Smooth muscle cell (in vitro differentiated cells): ENCODE measurements around the gene ADAMTSL1. TPM values are rescaled to one million over a fixed set of nuclear protein-coding genes. Genes with fewer than 3 reads are reported as not detected.

Experiments used
- DNase-seq: peaks from one replicate; lab custom pipeline; 2025; ENCODE audit not compliant: unreplicated experiment; lab: John Stamatoyannopoulos, UW
- H2AFZ ChIP-seq: fragments of 200-600 bp; sonication (generic); 2 replicates; pipeline ENCODE4 v1.6.0; 2016; ENCODE audit warnings: antibody characterized with exemption, low read depth, mild to moderate bottlenecking
- H3F3A ChIP-seq: fragments of 200-600 bp; sonication (generic); 2 replicates; pipeline ENCODE4 v1.6.0; 2017; ENCODE audit warnings: antibody characterized with exemption, low read depth
- H3K27ac ChIP-seq: fragments of 200-600 bp; sonication (generic); 2 replicates; pipeline ENCODE4 v1.5.1; 2016; ENCODE audit warnings: low read depth, mild to moderate bottlenecking
- H3K27me3 ChIP-seq: fragments of 200-600 bp; sonication (generic); 2 replicates; pipeline ENCODE4 v1.6.1; 2016; ENCODE audit warnings: low read depth, mild to moderate bottlenecking
- H3K36me3 ChIP-seq: fragments of 200-600 bp; sonication (generic); 2 replicates; pipeline ENCODE4 v1.5.1; 2016; ENCODE audit warnings: low read depth
- H3K4me1 ChIP-seq: fragments of 200-600 bp; sonication (generic); 2 replicates; pipeline ENCODE4 v1.5.1; 2016; ENCODE audit warnings: low read depth
- H3K4me2 ChIP-seq: fragments of 200-600 bp; sonication (generic); 2 replicates; pipeline ENCODE4 v1.6.0; 2016; ENCODE audit warnings: mild to moderate bottlenecking
- H3K4me3 ChIP-seq: fragments of 200-600 bp; sonication (generic); 2 replicates; pipeline ENCODE4 v1.5.1; 2016; ENCODE audit warnings: mild to moderate bottlenecking
- H3K79me2 ChIP-seq: fragments of 200-600 bp; sonication (generic); 2 replicates; pipeline ENCODE4 v1.6.0; 2016; ENCODE audit warnings: low read depth, mild to moderate bottlenecking
- H3K9ac ChIP-seq: fragments of 200-600 bp; sonication (generic); 2 replicates; pipeline ENCODE4 v1.6.0; 2016; ENCODE audit warnings: low read depth
- H3K9me3 ChIP-seq: fragments of 200-600 bp; sonication (generic); replicated peaks from 2 replicates; pipeline ENCODE4 v1.5.1; 2016; ENCODE audit warnings: low read depth
- H4K20me1 ChIP-seq: fragments of 200-600 bp; sonication (generic); 2 replicates; pipeline ENCODE4 v1.6.0; 2016; ENCODE audit warnings: low read depth
- CTCF ChIP-seq: fragments of 200-600 bp; sonication (generic); IDR thresholded peaks from 2 replicates; pipeline ENCODE4 v1.5.1; 2017; ENCODE audit warnings: borderline replicate concordance, mild to moderate bottlenecking, antibody characterized with exemption; ENCODE audit not compliant: insufficient read depth, poor library complexity, severe bottlenecking
- WGBS: methylation state at CpG from one replicate; pipeline ENCODE4 v1.1.7; 2016; ENCODE audit warnings: low lambda C conversion rate; 5-methylcytosine and 5-hydroxymethylcytosine counted together
- polyA plus RNA-seq: library from polyadenylated mRNA; unstranded; fragments of >200 nt; fragmentation: Nextera tagmentation; extraction: Ambion mirVana; gene quantifications from 2 replicates; pipeline ENCODE4 v1.2.1, GENCODE V29; 2016
- total RNA-seq: library from RNA; depleted of rRNA; stranded (reverse); fragments of >200 nt; gene quantifications from 2 replicates; pipeline ENCODE4 v1.2.3, GENCODE V29; 2014

Gene ADAMTSL1
- total and polyA plus RNA-seq, 2 experiments from 2014 or later, result 4.3 to 4.4 TPM

GRCh38 chr9:18596920-18597319, 123.0 kb downstream of the ADAMTSL1 start:
- WGBS, result 47% methylated on average over 1 of the region's 1 CpG
- no peaks in the 10 kb centered on the region for H4K20me1 ChIP-seq
- no peak overlapping the region for H2AFZ ChIP-seq
- no peaks in the 10 kb centered on the region for H3K4me1 ChIP-seq
- no peaks in the 10 kb centered on the region for H3F3A ChIP-seq
- no peak overlapping the region for H3K4me3 ChIP-seq
- H3K27me3 ChIP-seq, result no peaks in the 10 kb centered on the region
- TF ChIP-seq CTCF, result no peak
- H3K4me2 ChIP-seq, result no peak overlapping the region
- no peak overlapping the region for H3K9ac ChIP-seq
- H3K9me3 ChIP-seq, result no peaks in the 10 kb centered on the region
- H3K27ac ChIP-seq, result no peak overlapping the region
- no peak for DNase-seq
- no peaks in the 10 kb centered on the region for H3K36me3 ChIP-seq
- H3K79me2 ChIP-seq, result no peaks in the 10 kb centered on the region

- H3K27me3 ChIP-seq, result no peaks in the 10 kb centered on the region
- H3K36me3 ChIP-seq, result no peaks in the 10 kb centered on the region
- no peaks in the 10 kb centered on the region for H3K4me1 ChIP-seq
- H3K9me3 ChIP-seq, result no peaks in the 10 kb centered on the region
- H3K79me2 ChIP-seq, result no peaks in the 10 kb centered on the region
- H4K20me1 ChIP-seq, result no peaks in the 10 kb centered on the region
- H3K27ac ChIP-seq, result no peak overlapping the region
- H3F3A ChIP-seq, result no peaks in the 10 kb centered on the region
- no peak overlapping the region for H3K9ac ChIP-seq
- TF ChIP-seq CTCF, result no peak
- DNase-seq, result no peak
- 86% methylated on average over 1 of the region's 1 CpG for WGBS
- no peak overlapping the region for H3K4me3 ChIP-seq
- H2AFZ ChIP-seq, result no peak overlapping the region
- H3K4me2 ChIP-seq, result no peak overlapping the region
These were observed 125.0 kb downstream of the ADAMTSL1 start for GRCh38 chr9:18598969-18599368.

- Histone ChIP-seq H3K4me2 (no peak overlapping the region), H3K9me3 (no peaks in the 10 kb centered on the region), H3F3A (no peaks in the 10 kb centered on the region), H3K27me3 (no peaks in the 10 kb centered on the region), H3K4me3 (no peak overlapping the region), H3K4me1 (no peaks in the 10 kb centered on the region), H2AFZ (no peak overlapping the region), H4K20me1 (no peaks in the 10 kb centered on the region), H3K27ac (no peak overlapping the region), H3K36me3 (no peaks in the 10 kb centered on the region), H3K79me2 (no peaks in the 10 kb centered on the region), H3K9ac (no peak overlapping the region)
- no peak for TF ChIP-seq CTCF
- no peak for DNase-seq
These were observed 127.1 kb downstream of the ADAMTSL1 start for GRCh38 chr9:18601026-18601425.

- Histone ChIP-seq H3K9me3 (no peaks in the 10 kb centered on the region), H3K79me2 (no peaks in the 10 kb centered on the region), H3K4me2 (no peak overlapping the region), H2AFZ (no peak overlapping the region), H3K4me3 (no peak overlapping the region), H4K20me1 (no peaks in the 10 kb centered on the region), H3K27me3 (no peaks in the 10 kb centered on the region), H3K36me3 (no peaks in the 10 kb centered on the region), H3K9ac (no peak overlapping the region), H3K4me1 (peaks cover 6% of the 10 kb centered on the region), H3F3A (no peaks in the 10 kb centered on the region), H3K27ac (no peak overlapping the region)
- 77% methylated on average over 2 of the region's 2 CpGs for WGBS
- TF ChIP-seq CTCF, result no peak
- DNase-seq, result no peak
These were observed 128.0 kb downstream of the ADAMTSL1 start for GRCh38 chr9:18601956-18602355.
